MM.1S (cell line): ENCODE data around the gene MRNIP.

Experiments
- EZH2 ChIP-seq: fragments of 300-600 bp; sonication (generic); optimal IDR thresholded peaks from 2 replicates; pipeline ENCODE3; 2017; ENCODE audit warnings: low read depth, mild to moderate bottlenecking, antibody characterized with exemption, low read length, mixed read lengths
- EZH2phosphoT487 ChIP-seq: fragments of 300-600 bp; sonication (generic); IDR thresholded peaks from 2 replicates; pipeline ENCODE4 v1.6.1; 2018; ENCODE audit warnings: antibody characterized with exemption, low read length
- TF ChIP-seq, protein P1 (sequence below): fragments of 300-600 bp; sonication (generic); IDR thresholded peaks from 2 replicates; pipeline ENCODE4 v1.5.1; 2016; ENCODE audit warnings: antibody characterized with exemption, low read length, mixed read lengths

DNA sequence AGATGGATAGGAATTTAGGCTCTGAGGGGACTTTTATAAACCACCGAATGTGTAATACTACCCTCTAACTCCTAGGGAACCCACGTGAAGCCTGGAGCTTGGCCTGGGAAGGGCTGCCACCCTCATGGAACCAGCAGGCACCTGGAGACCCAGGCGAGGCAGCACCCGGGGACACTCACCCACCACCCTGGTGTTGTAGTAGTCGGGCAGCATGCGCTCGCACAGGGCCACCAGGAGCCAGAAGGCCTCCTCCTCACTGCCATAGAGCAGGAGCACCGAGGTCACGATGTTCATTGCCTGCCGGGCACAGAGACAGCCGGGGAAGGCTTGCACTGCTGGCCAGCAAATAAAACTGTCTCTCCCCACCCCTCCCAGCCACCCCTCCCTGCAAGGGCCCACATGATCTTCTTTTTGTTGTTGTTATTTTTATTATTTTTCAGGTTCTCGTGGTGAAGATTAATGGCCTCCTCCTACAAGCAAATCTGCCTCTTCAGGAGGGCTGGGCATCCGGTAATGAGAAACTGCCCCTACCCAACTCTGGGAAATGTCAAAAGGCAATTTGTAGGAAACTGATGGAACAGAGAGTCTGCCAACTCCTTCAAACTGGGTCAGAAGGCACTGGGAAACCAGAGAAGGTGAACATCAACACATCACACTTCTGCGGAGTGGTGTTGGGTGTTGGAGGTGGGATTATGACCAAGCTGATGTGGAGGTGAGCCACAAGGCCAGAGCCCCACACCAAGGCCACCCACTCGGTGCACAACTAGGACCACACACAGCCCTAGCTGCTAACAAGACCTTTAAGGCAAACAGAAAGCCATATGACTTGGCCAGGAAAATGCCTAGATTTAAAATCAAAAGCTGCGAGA lies 17.4 kb upstream of the MRNIP start:
- TF ChIP-seq, protein P1, sequence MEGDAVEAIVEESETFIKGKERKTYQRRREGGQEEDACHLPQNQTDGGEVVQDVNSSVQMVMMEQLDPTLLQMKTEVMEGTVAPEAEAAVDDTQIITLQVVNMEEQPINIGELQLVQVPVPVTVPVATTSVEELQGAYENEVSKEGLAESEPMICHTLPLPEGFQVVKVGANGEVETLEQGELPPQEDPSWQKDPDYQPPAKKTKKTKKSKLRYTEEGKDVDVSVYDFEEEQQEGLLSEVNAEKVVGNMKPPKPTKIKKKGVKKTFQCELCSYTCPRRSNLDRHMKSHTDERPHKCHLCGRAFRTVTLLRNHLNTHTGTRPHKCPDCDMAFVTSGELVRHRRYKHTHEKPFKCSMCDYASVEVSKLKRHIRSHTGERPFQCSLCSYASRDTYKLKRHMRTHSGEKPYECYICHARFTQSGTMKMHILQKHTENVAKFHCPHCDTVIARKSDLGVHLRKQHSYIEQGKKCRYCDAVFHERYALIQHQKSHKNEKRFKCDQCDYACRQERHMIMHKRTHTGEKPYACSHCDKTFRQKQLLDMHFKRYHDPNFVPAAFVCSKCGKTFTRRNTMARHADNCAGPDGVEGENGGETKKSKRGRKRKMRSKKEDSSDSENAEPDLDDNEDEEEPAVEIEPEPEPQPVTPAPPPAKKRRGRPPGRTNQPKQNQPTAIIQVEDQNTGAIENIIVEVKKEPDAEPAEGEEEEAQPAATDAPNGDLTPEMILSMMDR, result no peak
- no peak for TF ChIP-seq EZH2
- no peak for TF ChIP-seq EZH2phosphoT487
